Activated CD4-positive, alpha-beta memory T cell treated with anti-CD3 and anti-CD28 coated beads for 36 hours (primary cell): ENCODE measurements around the gene SLC5A9. TPM values are rescaled to one million over a fixed set of nuclear protein-coding genes. Genes with fewer than 3 reads are reported as not detected.
A peak's percentile ranks its signal among the peaks of the same experiment; 100 is the strongest.
"Not testable (repeated sequence)": the region's sequence is repeated elsewhere in the genome, so short reads cannot be mapped to it uniquely, and the experiment has no call there.

Experiments used
- CTCF ChIA-PET: fragments of 350-600 bp; sonication (Branson Sonifier 250); formaldehyde crosslinking; loops from one replicate; lab custom pipeline; 2021; ENCODE audit warnings: antibody characterized with exemption, inconsistent platforms; lab: Charles Lee
- POLR2A ChIA-PET: fragments of 350-600 bp; sonication (Branson Sonifier 250); formaldehyde crosslinking; loops from one replicate; lab custom pipeline; 2021; ENCODE audit warnings: antibody characterized with exemption; lab: Charles Lee
- DNase-seq: peaks from one replicate; pipeline ENCODE4 v3.0.0-alpha.2; 2020
- H3K27ac Mint-ChIP-seq: one replicate; pipeline ENCODE4 v1.8.0; 2021; ENCODE audit warnings: mixed read lengths
- H3K27me3 Mint-ChIP-seq: one replicate; pipeline ENCODE4 v1.8.0; 2021; ENCODE audit warnings: mixed read lengths
- H3K36me3 Mint-ChIP-seq: one replicate; pipeline ENCODE4 v1.8.0; 2021; ENCODE audit warnings: mixed read lengths
- H3K4me1 Mint-ChIP-seq: one replicate; pipeline ENCODE4 v1.8.0; 2021; ENCODE audit warnings: low read depth, mixed read lengths
- H3K4me3 Mint-ChIP-seq: one replicate; pipeline ENCODE4 v1.8.0; 2021; ENCODE audit warnings: mild to moderate bottlenecking, mixed read lengths
- H3K9me3 Mint-ChIP-seq: one replicate; pipeline ENCODE4 v1.8.0; 2021; ENCODE audit warnings: mixed read lengths
- intact Hi-C: fragments of 100-400 bp; cut with micrococcal nuclease; formaldehyde crosslinking; loops from one replicate; pipeline ENCODE4 v1.15.1; 2023
- total RNA-seq, 2 experiments: library from RNA; stranded (reverse); gene quantifications; one replicate each; pipeline ENCODE4 v1.2.3, GENCODE V29; 2021

The SLC5A9 gene
- total RNA-seq, 2 experiments from 2014 or later = not detected

DNA sequence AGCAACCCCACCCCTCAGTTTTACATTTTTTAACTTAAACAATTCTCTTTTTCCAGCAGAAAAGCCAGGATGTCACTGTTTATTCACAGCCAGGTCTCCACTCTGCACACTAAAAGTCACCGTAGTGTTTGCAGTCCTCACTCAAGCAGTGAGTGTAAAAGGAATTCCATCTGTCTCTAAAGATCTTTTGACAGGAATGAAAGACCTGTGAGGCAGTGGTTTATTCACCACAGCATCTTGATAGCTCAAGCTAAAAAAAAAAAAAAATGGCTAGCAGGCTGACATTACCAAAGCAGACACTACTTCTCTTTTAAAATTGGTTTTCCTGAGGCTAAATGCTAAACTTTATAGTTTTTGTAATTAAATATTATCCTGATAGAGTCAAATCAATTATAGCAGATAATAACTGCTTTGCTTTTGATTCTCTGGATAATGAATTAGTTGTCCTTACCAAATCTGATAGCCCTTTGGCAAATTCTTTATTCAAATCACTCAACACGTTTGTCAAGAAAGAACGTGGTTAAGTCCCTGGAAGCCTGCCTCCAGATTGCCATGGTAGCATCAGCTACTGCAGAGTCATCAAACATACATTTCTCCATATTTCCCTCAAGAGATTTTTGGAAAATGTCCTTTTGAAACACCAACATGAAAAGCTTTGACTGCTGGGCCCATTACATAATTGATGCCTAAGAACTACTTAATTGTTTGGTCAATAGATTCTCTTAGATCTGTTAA, 22.2 kb upstream of the SLC5A9 start:
- POLR2A ChIA-PET = no interaction called here

DNA sequence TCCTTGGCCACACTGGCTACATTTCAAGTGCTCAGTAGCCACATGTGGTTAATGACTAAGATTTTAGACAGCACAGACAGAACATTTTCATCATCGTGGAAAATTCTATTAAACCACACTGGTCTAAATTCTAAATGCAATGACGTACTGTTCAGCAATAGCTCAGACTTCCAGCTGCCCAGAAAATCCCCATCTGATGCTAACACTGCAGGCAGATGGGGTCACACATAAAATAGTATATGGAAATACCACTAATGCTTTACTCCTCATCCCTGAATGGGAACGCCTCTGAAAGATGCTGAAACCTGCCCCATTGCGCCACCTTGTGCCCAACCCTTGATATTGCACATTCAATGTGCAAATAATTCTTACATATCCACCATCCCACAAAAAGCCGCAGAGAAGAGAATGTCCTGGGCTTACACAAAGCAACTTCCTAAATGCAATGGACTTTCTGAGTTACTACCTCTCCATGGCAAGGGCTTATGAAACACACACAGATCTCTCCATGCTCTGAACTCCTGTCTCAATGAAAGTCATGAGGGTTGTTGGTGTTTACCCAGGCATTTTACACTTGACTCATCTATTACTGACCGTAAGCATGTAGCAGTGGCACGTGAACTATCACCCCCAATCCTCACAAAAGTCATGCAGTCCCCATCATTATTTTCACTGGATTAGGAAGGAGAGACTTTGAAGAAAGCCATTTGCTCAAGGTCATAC, 20.3 kb upstream of the SLC5A9 start:
- intact Hi-C loops = loop anchor here (1.0 to 2.0 kb wide), 4 partner anchors 35 to 203 kb away; no protein-coding TSS in a partner anchor
- H3K4me3 Mint-ChIP-seq = no peak overlapping the region
- no peaks in the 10 kb centered on the region for H3K36me3 Mint-ChIP-seq
- ChIA-PET POLR2A (no interaction called here), CTCF (interaction anchor here (0.6 to 4.9 kb wide), 7 partner anchors 15 to 474 kb away, joined by 3 to 42 read pairs (median 3); no protein-coding TSS in a partner anchor)
- DNase-seq = peak; percentile 70
- H3K4me1 Mint-ChIP-seq = peaks cover 3% of the 10 kb centered on the region
- H3K27ac Mint-ChIP-seq = no peak overlapping the region
- H3K27me3 Mint-ChIP-seq = peaks cover 9% of the 10 kb centered on the region
- H3K9me3 Mint-ChIP-seq = no peaks in the 10 kb centered on the region

More for the DNA sequence above, 22.2 kb upstream of the SLC5A9 start:
- Mint-ChIP-seq H3K27me3 (peaks cover 9% of the 10 kb centered on the region), H3K4me3 (no peak overlapping the region), H3K27ac (no peak overlapping the region), H3K4me1 (peaks cover 3% of the 10 kb centered on the region), H3K36me3 (no peaks in the 10 kb centered on the region), H3K9me3 (no peaks in the 10 kb centered on the region)
- intact Hi-C loops = no loop called here
- no peak for DNase-seq
- CTCF ChIA-PET = interaction anchor here (1.0 to 1.4 kb wide), 2 partner anchors 14 to 51 kb away, joined by 3 read pairs; no protein-coding TSS in a partner anchor

DNA sequence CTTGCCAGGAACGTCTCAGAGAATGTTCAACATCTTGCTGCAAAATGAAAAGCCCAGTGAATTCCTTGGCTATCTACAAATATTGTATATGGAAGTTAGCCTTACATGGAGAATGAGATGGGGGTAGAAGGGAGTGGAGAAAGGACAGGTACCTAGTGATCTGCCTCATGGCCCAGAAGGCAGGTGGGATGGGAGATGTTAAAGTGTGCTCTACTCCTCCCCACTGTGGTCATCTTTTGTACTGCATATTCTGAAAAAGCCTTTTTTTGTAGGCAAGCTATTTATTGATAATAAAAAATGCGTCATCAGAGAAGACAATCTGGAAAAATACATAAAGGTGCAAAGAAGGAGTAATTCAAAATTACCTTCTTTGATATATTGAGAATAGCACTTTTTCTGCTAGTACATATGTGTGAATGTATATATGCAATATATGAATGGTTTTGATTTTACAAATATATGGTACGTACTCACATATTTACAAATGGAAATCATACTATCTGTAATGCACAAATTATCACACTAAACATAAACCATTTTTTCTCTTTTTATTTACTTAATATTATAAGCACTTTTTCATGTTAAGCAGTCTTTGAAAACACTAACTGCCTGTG, 19.1 kb upstream of the SLC5A9 start:
- no peak overlapping the region for H3K4me3 Mint-ChIP-seq
- no peaks in the 10 kb centered on the region for H3K36me3 Mint-ChIP-seq
- intact Hi-C loops = loop anchor here (1.0 to 2.0 kb wide), 3 partner anchors 33 to 295 kb away; no protein-coding TSS in a partner anchor
- no peak overlapping the region for H3K27ac Mint-ChIP-seq
- ChIA-PET POLR2A (no interaction called here), CTCF (interaction anchor here (0.6 to 4.9 kb wide), 12 partner anchors 8 to 294 kb away, joined by 3 to 42 read pairs (median 4); no protein-coding TSS in a partner anchor)
- peaks cover 9% of the 10 kb centered on the region for H3K27me3 Mint-ChIP-seq
- no peak for DNase-seq
- H3K9me3 Mint-ChIP-seq = no peaks in the 10 kb centered on the region
- H3K4me1 Mint-ChIP-seq = peaks cover 3% of the 10 kb centered on the region

DNA sequence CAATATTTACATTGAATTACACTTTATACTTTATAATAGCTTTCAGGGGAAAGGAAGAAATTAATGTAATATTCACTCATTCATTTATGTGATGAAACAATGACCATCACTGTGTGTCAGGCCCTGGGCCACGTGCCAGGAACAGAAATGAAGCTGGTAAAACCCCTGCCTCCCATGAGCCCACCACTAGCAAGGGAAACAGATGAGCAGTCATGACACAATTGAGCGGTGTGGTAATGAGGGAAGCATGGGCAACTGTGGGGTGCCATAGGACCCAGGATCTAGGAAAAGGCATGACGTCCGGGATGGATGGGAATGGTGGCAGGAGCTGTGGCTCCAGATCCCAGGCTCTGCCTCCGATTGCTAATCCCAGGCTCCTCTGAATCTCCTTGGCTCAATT, 17.0 kb upstream of the SLC5A9 start:
- Mint-ChIP-seq H3K36me3 (no peaks in the 10 kb centered on the region), H3K4me1 (peaks cover 3% of the 10 kb centered on the region), H3K9me3 (no peaks in the 10 kb centered on the region), H3K4me3 (no peak overlapping the region), H3K27me3 (peaks cover 9% of the 10 kb centered on the region), H3K27ac (no peak overlapping the region)
- ChIA-PET POLR2A (no interaction called here), CTCF (interaction anchor here (0.6 to 4.9 kb wide), 5 partner anchors 9 to 111 kb away, joined by 3 to 42 read pairs (median 3); no protein-coding TSS in a partner anchor)
- no peak for DNase-seq
- intact Hi-C loops = no loop called here

DNA sequence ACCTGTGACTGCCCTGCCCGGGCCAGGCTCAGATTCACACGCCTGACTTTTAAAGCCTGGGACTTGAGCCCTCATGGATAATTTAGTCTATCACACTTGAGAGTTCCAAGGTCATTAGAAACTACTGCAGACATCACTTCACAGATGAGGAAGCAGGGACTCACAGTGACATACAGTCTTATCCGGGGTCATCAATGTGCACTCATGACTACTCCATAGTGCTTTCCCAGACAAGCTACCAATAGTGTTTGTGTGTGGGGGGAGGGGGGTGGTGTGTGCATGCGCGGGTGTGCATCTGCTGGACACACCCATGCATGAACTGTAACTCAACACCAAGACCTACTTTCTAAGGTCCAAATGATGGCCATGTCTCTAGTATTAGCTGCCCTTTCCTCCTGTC, 16.1 kb upstream of the SLC5A9 start:
- DNase-seq = no peak
- intact Hi-C loops = no loop called here
- H3K9me3 Mint-ChIP-seq = no peaks in the 10 kb centered on the region
- peaks cover 9% of the 10 kb centered on the region for H3K27me3 Mint-ChIP-seq
- H3K36me3 Mint-ChIP-seq = no peaks in the 10 kb centered on the region
- ChIA-PET POLR2A (no interaction called here), CTCF (interaction anchor here (0.7 to 4.9 kb wide), 4 partner anchors 22 to 112 kb away, joined by 3 to 42 read pairs (median 4); no protein-coding TSS in a partner anchor)
- no peak overlapping the region for H3K27ac Mint-ChIP-seq
- no peak overlapping the region for H3K4me3 Mint-ChIP-seq
- H3K4me1 Mint-ChIP-seq = peaks cover 3% of the 10 kb centered on the region

DNA sequence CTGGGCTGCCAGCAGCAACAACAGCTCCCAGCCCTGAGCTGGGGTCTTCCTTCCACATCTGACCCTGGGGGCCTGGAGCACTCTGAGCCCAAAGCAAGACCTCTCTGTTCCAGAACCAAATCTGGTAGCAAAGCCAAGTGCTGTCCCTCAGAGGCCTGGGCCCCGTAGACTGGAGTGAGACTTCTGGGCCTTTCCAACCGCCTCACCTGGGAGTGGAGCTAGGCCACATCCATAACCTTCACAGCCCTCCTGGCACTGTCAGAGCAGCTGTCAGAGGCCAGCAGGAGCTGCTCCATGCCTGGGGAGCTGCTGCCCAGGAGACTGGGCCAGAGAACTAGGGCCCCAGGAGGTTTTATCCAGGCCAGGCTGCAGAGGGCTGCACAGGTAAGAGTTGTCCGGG, 15.4 kb upstream of the SLC5A9 start:
- no peak for DNase-seq
- H3K4me1 Mint-ChIP-seq = peaks cover 2% of the 10 kb centered on the region
- CTCF ChIA-PET = interaction anchor here (0.7 kb wide), 1 partner anchor 97 kb away, joined by 4 read pairs; no protein-coding TSS in a partner anchor
- no peaks in the 10 kb centered on the region for H3K36me3 Mint-ChIP-seq
- intact Hi-C loops = no loop called here
- H3K27ac Mint-ChIP-seq = no peak overlapping the region
- H3K27me3 Mint-ChIP-seq = peaks cover 8% of the 10 kb centered on the region
- H3K9me3 Mint-ChIP-seq = no peaks in the 10 kb centered on the region
- POLR2A ChIA-PET = no interaction called here
- no peak overlapping the region for H3K4me3 Mint-ChIP-seq

DNA sequence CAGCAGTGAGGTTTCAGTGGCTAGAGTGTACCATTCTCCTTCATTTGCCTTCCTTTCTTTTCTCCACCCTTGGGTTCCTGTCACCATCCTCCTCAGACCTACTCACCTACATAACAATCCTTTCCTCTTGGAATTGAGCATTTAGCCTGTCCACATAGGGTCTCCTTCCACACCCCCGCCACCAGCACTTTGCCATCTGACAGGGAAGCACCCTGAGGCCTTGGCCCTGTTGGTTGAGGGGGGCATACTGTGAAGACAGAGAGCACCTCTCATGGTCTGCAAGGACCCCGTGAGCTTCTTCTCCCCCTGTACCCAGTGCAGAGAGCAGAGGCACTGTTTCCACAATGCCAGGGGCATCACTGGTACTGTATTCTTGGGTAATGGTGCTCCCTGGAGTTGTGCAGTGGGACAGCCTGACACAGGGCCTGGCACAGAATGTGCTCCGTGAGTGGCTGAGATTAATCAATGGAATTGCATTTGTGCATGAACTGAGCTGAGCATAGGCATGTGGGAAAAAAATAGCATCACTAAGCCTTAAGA, 14.9 kb upstream of the SLC5A9 start:
- H3K36me3 Mint-ChIP-seq = no peaks in the 10 kb centered on the region
- ChIA-PET POLR2A (no interaction called here), CTCF (no interaction called here)
- DNase-seq = no peak
- no peaks in the 10 kb centered on the region for H3K9me3 Mint-ChIP-seq
- H3K27me3 Mint-ChIP-seq = peaks cover 5% of the 10 kb centered on the region
- H3K4me3 Mint-ChIP-seq = no peak overlapping the region
- intact Hi-C loops = no loop called here
- H3K27ac Mint-ChIP-seq = no peak overlapping the region
- H3K4me1 Mint-ChIP-seq = no peaks in the 10 kb centered on the region

DNA sequence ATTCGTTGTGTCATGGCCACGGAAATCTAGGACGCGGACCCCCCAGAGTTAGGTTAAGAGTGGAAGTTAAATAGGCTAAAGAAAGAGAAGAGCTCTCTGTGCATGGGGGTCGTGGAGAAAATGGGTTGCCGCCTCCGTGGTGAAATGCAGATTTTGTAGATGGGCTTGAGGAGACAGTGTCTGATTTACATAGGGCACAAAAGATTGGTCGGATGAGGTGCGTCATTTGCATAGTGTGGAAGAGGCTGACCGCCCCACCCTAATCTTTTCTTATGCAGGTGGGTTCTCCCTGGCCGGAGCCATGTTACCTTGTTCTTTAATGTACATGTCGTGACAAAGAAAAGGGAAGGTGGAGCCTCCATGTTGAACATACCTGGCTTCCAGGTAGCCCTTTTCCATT, 14.3 kb upstream of the SLC5A9 start:
- ChIA-PET POLR2A (no interaction called here), CTCF (no interaction called here)
- Mint-ChIP-seq H3K4me3 (no peak overlapping the region), H3K27me3 (peaks cover 4% of the 10 kb centered on the region), H3K27ac (no peak overlapping the region), H3K9me3 (no peaks in the 10 kb centered on the region), H3K4me1 (no peaks in the 10 kb centered on the region), H3K36me3 (no peaks in the 10 kb centered on the region)
- intact Hi-C loops = no loop called here
- DNase-seq = no peak

DNA sequence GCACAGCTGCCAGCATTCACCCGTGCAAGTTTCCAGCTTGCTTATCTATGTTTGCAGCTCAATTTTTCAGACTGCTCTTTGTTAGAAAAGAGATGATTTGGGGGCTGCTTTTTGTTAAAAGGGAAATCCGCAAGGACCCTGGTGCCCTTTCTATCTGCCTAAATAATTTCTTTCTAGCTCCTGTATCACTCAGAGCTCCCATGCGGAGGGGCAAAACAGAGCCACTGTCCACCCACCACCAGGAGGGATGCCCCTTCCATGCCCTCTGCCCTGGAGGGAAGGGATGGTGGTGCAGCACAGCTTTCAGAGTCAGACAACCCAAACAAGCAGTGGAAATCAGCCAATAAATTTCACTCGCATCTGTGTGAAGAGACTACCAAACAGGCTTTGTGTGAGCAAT, 13.9 kb upstream of the SLC5A9 start:
- H3K27ac Mint-ChIP-seq = no peak overlapping the region
- no peaks in the 10 kb centered on the region for H3K9me3 Mint-ChIP-seq
- POLR2A ChIA-PET = no interaction called here
- no peaks in the 10 kb centered on the region for H3K36me3 Mint-ChIP-seq
- no peaks in the 10 kb centered on the region for H3K4me1 Mint-ChIP-seq
- H3K4me3 Mint-ChIP-seq = no peak overlapping the region
- peaks cover 3% of the 10 kb centered on the region for H3K27me3 Mint-ChIP-seq
- CTCF ChIA-PET = no interaction called here
- DNase-seq = no peak
- intact Hi-C loops = no loop called here

DNA sequence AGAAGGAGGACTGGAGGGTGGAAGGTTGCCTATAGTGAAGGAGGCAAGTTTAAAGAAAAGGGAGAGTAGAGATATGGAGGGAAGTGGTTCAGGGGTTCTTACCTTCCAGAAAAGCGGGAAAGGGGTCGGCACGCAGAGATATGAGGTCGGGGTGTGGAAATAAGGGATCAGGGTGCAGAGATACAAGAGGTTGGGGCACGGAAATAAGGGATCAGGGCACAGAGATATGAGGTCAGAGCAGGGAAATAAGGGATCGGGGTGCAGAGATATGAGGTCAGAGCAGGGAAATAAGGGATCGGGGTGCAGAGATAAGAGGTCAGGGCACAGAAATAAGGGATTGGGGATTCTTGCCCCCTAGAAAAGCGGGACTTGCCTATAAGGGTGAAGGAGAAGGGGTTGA, 9.1 kb upstream of the SLC5A9 start:
- intact Hi-C loops, POLR2A ChIA-PET, H3K4me3 Mint-ChIP-seq, H3K27me3 Mint-ChIP-seq, DNase-seq, H3K4me1 Mint-ChIP-seq, H3K9me3 Mint-ChIP-seq, H3K36me3 Mint-ChIP-seq, CTCF ChIA-PET, H3K27ac Mint-ChIP-seq: not testable (repeated sequence)

DNA sequence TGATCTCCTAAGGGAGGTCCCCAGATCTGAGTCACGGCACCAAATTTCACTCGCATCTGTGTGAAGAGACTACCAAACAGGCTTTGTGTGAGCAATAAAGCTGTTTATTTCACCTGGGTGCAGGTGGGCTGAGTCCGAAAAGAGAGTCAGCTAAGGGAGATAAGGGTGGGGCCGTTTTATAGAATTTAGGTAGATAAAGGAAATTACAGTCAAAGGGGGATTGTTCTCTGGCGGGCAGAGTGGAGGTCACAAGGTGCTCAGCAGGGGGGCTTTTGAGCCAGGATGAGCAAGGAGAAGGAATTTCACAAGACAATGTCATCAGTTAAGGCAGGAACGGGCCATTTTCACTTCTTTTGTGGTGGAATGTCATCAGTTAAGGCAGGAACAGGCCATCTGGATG, 8.2 kb upstream of the SLC5A9 start:
- intact Hi-C loops, H3K27ac Mint-ChIP-seq, POLR2A ChIA-PET, H3K27me3 Mint-ChIP-seq, DNase-seq, CTCF ChIA-PET, H3K36me3 Mint-ChIP-seq, H3K4me3 Mint-ChIP-seq, H3K4me1 Mint-ChIP-seq, H3K9me3 Mint-ChIP-seq: not testable (repeated sequence)

DNA sequence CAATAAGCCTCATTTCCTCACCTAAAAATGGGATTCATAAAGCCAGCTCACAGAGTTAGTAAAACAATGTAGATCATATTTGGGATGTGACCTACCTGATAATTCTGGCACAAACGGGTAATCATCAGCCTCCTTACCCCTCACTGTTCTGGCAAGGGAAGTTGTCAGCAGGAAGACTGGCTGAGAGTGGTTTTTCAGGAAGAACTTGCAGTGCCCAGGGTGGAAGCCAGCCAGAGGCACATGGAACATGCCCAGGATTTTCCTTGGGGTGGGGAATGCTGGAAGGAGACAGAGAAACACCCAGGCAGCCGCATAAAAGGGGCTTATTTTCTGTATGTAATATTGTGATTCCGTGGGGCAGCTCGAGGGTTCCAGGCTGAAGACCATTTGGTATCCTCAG, 7.7 kb upstream of the SLC5A9 start:
- POLR2A ChIA-PET = no interaction called here
- H3K4me3 Mint-ChIP-seq = no peak overlapping the region
- CTCF ChIA-PET = no interaction called here
- no peaks in the 10 kb centered on the region for H3K4me1 Mint-ChIP-seq
- H3K36me3 Mint-ChIP-seq = no peaks in the 10 kb centered on the region
- intact Hi-C loops = no loop called here
- H3K27me3 Mint-ChIP-seq = peaks cover 5% of the 10 kb centered on the region
- no peak for DNase-seq
- no peak overlapping the region for H3K27ac Mint-ChIP-seq
- H3K9me3 Mint-ChIP-seq = no peaks in the 10 kb centered on the region
